Subcutaneous adipose tissue (tissue), 4 donors: ENCODE data around the gene KDSR. TPM values are rescaled to one million over a fixed set of nuclear protein-coding genes. Genes with fewer than 3 reads are reported as not detected.

Experiments
- CTCF ChIP-seq: fragments of 450-650 bp; IDR thresholded peaks from one replicate; pipeline ENCODE4 v1.5.1; 2016; ENCODE audit warnings: low read depth, mild to moderate bottlenecking, control low read depth, antibody characterized with exemption, moderate library complexity
- total RNA-seq, 4 donors: library from RNA; depleted of rRNA; stranded (reverse); fragments of >200 nt; gene quantifications; one replicate each; pipeline ENCODE4 v1.1.0, GENCODE V29; 2016

Gene KDSR
- total RNA-seq, 4 donors from 2014 or later, result 56.2 to 63.7 (median 59.9) TPM

- TF ChIP-seq CTCF, result no peak
Measured at GRCh38 chr18:63326011-63326410, 41.0 kb downstream of the KDSR start.

GRCh38 chr18:63325086-63325686, 41.8 kb downstream of the KDSR start:
- TF ChIP-seq CTCF, result no peak

- TF ChIP-seq CTCF, result no peak
Measured at GRCh38 chr18:63322908-63323634, 43.9 kb downstream of the KDSR start.

- TF ChIP-seq CTCF, result no peak
Measured at GRCh38 chr18:63322206-63322605, 44.8 kb downstream of the KDSR start.

- no peak for TF ChIP-seq CTCF
Measured at GRCh38 chr18:63321291-63321690, 45.7 kb downstream of the KDSR start.

- no peak for TF ChIP-seq CTCF
Measured at GRCh38 chr18:63320975-63321265, 46.1 kb downstream of the KDSR start.

- no peak for TF ChIP-seq CTCF
Measured at GRCh38 chr18:63320123-63320974, 46.7 kb downstream of the KDSR start.
